SU-DHL-6 (cell line): ENCODE data around the gene WWOX.

ENCODE experiments used
- H2AFZ ChIP-seq: fragments of 200-600 bp; sonication (generic); 2 replicates; pipeline ENCODE4 v1.6.1; 2014; ENCODE audit warnings: low read depth, mild to moderate bottlenecking, moderate library complexity, mixed read lengths, antibody characterized with exemption, low read length; ENCODE audit not compliant: severe bottlenecking
- H3F3A ChIP-seq: fragments of 200-600 bp; shearing (Covaris generic); 2 replicates; pipeline ENCODE4 v1.6.0; 2016; ENCODE audit warnings: antibody characterized with exemption, mild to moderate bottlenecking; ENCODE audit not compliant: insufficient read depth
- H3K27ac ChIP-seq: fragments of 200-600 bp; sonication (generic); 2 replicates; pipeline ENCODE4 v1.5.1; 2016; ENCODE audit warnings: low read depth, mild to moderate bottlenecking, low read length, moderate library complexity, mixed read lengths
- H3K27me3 ChIP-seq: fragments of 200-600 bp; sonication (generic), shearing (Covaris generic); 2 replicates; pipeline ENCODE4 v1.6.0; 2014; ENCODE audit warnings: mild to moderate bottlenecking, low read length
- H3K36me3 ChIP-seq: fragments of 200-600 bp; sonication (generic); 2 replicates; pipeline ENCODE4 v1.6.1; 2014; ENCODE audit warnings: mild to moderate bottlenecking, low read length, mixed read lengths
- H3K4me2 ChIP-seq: fragments of 300-600, 200-600 bp; shearing (Covaris generic), sonication (generic); 2 replicates; pipeline ENCODE4 v1.6.0; 2014; ENCODE audit warnings: low read length, low read depth, mild to moderate bottlenecking; ENCODE audit not compliant: poor library complexity, severe bottlenecking
- H3K4me3 ChIP-seq: fragments of 200-600 bp; sonication (generic); 2 replicates; pipeline ENCODE4 v1.5.1; 2014; ENCODE audit warnings: antibody characterized with exemption, low read length, mild to moderate bottlenecking, mixed read lengths; ENCODE audit not compliant: insufficient read depth, poor library complexity, severe bottlenecking
- H3K79me2 ChIP-seq: fragments of 200-600 bp; sonication (generic); 2 replicates; pipeline ENCODE4 v1.6.1; 2014; ENCODE audit warnings: mild to moderate bottlenecking, low read length, moderate library complexity; ENCODE audit not compliant: insufficient read depth
- H3K9ac ChIP-seq: fragments of 200-600 bp; sonication (generic); 2 replicates; pipeline ENCODE4 v1.7.0; 2014; ENCODE audit warnings: mild to moderate bottlenecking, low read length
- H3K9me2 ChIP-seq: fragments of 200-600 bp; sonication (generic); replicated peaks from 2 replicates; pipeline ENCODE4 v1.6.1; 2014; ENCODE audit warnings: low read length; ENCODE audit not compliant: insufficient read depth
- H3K9me3 ChIP-seq: fragments of 200-600 bp; sonication (generic); 2 replicates; pipeline ENCODE4 v1.6.1; 2014; ENCODE audit warnings: low read length, mixed read lengths; ENCODE audit not compliant: insufficient read depth
- H4K20me1 ChIP-seq: fragments of 200-600 bp; sonication (generic); 2 replicates; pipeline ENCODE4 v1.6.1; 2014; ENCODE audit warnings: low read depth, mild to moderate bottlenecking, antibody characterized with exemption, low read length, moderate library complexity, mixed read lengths
- EZH2phosphoT487 ChIP-seq: fragments of 200-600 bp; sonication (generic), shearing (Covaris generic); conservative IDR thresholded peaks from 2 replicates; pipeline ENCODE4 v1.6.1; 2018; ENCODE audit warnings: mild to moderate bottlenecking, antibody characterized with exemption, low read length, moderate library complexity, mixed read lengths
- TF ChIP-seq, protein P1 (sequence below): fragments of 200-600 bp; sonication (generic); IDR thresholded peaks from one replicate; pipeline ENCODE4 v1.5.1; 2017; ENCODE audit warnings: antibody characterized with exemption, mild to moderate bottlenecking, low read length, moderate library complexity; ENCODE audit not compliant: insufficient read depth, poor library complexity, severe bottlenecking

WWOX gene

DNA sequence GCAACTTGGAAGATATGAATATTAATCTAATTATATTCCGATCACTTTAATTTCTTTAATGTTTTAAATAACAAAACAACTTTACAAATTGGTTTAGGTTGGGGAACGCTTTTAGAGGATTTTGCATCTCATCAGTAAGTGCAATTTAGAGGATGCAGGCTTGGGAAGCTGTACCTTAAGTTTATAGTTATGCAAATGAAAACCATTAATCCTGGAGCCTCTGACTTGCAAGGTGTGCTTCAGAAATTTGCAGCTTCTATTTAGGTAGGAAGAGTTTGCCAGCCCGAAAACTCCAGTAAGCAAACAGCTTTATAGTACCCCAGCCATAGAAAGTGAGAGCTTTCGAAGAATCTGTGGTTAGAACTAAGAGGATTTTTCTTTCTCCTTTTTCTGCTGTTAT is 954.1 kb downstream of the WWOX start:
- Histone ChIP-seq H2AFZ (no peak overlapping the region), H3K27ac (no peak overlapping the region), H3K36me3 (no peaks in the 10 kb centered on the region), H3K9ac (no peak overlapping the region), H3K4me2 (no peak overlapping the region), H3K9me3 (no peaks in the 10 kb centered on the region), H3F3A (no peaks in the 10 kb centered on the region), H3K79me2 (no peaks in the 10 kb centered on the region), H3K27me3 (no peaks in the 10 kb centered on the region), H3K9me2 (no peaks in the 10 kb centered on the region), H3K4me3 (no peak overlapping the region), H4K20me1 (no peaks in the 10 kb centered on the region)
- TF ChIP-seq, protein P1, sequence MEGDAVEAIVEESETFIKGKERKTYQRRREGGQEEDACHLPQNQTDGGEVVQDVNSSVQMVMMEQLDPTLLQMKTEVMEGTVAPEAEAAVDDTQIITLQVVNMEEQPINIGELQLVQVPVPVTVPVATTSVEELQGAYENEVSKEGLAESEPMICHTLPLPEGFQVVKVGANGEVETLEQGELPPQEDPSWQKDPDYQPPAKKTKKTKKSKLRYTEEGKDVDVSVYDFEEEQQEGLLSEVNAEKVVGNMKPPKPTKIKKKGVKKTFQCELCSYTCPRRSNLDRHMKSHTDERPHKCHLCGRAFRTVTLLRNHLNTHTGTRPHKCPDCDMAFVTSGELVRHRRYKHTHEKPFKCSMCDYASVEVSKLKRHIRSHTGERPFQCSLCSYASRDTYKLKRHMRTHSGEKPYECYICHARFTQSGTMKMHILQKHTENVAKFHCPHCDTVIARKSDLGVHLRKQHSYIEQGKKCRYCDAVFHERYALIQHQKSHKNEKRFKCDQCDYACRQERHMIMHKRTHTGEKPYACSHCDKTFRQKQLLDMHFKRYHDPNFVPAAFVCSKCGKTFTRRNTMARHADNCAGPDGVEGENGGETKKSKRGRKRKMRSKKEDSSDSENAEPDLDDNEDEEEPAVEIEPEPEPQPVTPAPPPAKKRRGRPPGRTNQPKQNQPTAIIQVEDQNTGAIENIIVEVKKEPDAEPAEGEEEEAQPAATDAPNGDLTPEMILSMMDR, result no peak
- TF ChIP-seq EZH2phosphoT487, result no peak

DNA sequence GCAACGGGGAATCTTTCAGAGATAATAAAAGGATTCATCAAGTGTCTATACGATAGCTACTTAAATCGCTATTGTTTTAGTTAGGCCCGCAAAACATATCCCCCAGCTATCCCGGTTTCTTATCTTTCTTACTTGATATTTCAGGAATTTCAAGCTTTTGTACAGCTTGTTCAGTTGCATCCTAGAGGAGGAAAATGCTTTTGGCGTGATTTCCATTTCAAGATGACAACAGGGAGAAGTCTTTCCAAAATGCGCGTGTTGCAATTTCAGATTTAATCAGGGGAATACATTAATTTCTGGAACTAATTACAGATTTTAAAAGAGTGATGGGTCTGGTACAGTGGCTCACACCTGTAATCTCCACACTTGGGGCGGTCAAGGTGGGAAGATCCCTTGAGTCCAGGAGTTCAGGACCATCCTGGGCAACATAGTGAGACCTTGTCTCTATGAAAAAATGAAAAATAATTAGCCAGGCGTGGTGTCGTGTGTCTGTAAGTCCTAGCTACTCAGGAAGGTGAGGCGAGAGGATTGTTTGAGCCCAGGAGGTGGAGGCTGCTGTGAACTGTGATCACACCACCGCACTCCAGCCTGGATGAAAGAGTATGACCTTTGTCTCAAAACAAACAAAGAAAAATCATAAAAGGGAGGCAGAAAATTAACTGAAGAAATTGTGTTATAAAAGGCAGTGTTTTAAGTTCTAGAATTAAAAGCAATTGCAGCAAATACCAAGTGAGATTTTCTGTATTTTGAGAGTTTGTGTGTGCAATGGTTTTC is 954.9 kb downstream of the WWOX start:
- Histone ChIP-seq H3K4me3 (no peak overlapping the region), H3K9me2 (no peaks in the 10 kb centered on the region), H3K79me2 (no peaks in the 10 kb centered on the region), H3F3A (no peaks in the 10 kb centered on the region), H3K9ac (no peak overlapping the region), H3K4me2 (no peak overlapping the region), H3K9me3 (no peaks in the 10 kb centered on the region), H3K27ac (no peak overlapping the region), H4K20me1 (no peaks in the 10 kb centered on the region), H3K36me3 (no peaks in the 10 kb centered on the region), H3K27me3 (no peaks in the 10 kb centered on the region), H2AFZ (no peak overlapping the region)
- TF ChIP-seq EZH2phosphoT487, result no peak
- TF ChIP-seq, protein P1, result no peak

DNA sequence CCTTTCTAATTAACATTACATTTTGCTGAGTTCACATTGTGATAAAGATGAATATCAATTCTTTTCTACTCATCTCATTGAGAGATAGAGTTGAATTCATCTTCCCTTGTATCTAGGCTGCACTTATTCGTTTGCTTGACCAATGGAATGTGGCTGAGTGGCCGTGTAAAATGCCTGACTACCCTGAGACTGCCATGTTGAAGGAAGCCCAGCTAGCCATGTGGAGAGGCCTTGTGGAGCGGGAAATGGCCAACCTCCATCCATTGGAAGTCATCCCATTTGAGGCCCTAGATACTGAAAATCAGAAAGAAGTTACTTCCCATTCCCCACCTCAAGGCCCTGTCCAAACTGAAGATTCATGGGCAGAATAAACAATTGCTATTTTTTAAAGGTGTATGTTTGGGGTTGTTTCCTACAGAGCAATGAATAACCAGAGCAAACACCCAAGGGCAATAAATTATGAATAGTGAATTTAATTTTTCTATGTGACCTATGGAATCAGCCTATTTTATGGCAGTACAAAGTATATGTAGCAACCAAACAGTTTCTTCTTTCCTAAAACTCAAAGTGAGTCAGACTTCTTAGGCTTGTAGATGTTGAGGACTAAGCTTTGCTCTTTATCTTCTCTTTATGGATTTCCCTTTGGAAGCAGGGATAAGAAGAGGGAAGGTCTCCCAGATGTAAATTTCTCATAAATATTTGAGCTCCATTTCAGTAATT is 956.0 kb downstream of the WWOX start:
- Histone ChIP-seq H3K27me3 (no peaks in the 10 kb centered on the region), H4K20me1 (no peaks in the 10 kb centered on the region), H3K4me2 (no peak overlapping the region), H3K36me3 (no peaks in the 10 kb centered on the region), H3F3A (no peaks in the 10 kb centered on the region), H3K9me3 (no peaks in the 10 kb centered on the region), H3K79me2 (no peaks in the 10 kb centered on the region), H2AFZ (no peak overlapping the region), H3K9me2 (no peaks in the 10 kb centered on the region), H3K9ac (no peak overlapping the region), H3K27ac (no peak overlapping the region), H3K4me3 (no peak overlapping the region)
- TF ChIP-seq, protein P1, result no peak
- TF ChIP-seq EZH2phosphoT487, result no peak
